HG02642 (cell line): ENCODE results near the gene SLC11A1.

Experiments used
- ATAC-seq: cut with Tn5 transposase; IDR thresholded peaks from one replicate; pipeline ENCODE4 v1.9.1; 2021; ENCODE audit warnings: mild to moderate bottlenecking; ENCODE audit not compliant: unreplicated experiment, poor library complexity

The SLC11A1 gene

GRCh38 chr2:218381916-218382366 is at the start of gene SLC11A1:
Gene SLC11A1, plus strand, starts transcription at chr2:218382273. Its CDS starts 96 bp downstream, at chr2:218382369.
- ATAC-seq, result no peak

- ATAC-seq, result no peak
These were observed 49.8 kb upstream of the SLC11A1 start for GRCh38 chr2:218332288-218332687.

DNA sequence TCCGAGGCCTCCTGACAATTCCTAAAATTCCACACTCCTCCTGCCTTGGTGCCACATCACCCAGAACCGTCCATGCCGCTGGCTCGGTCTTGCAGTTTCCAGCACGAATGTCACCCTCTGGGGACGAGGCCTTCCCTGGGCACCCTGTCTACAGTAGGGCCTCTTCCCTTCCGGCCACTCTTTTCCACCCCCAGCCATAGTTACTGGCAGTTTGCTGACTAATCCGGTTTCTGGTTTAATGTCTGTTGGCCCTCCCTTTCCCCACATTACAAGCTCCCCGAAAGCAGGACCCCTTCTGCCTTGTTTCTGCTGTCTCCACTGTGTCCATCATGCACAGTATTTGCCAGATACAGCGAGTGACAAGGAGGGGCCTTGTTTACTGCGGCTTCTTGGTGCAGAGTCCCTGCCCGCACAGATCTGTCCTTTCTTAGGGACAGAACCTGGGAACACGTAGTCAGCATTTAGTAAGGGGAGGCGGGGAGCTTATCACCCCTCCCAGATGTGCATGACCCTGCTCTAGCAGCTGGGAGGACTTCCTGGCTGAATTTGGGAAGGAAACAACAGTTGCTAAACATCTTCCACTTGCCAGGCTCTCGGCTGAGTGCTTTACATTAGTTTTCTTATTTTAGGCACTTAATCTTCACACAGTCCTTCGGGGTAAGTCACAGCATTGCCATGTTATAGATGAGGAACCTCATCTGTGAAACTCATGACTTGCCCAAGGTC is 49.0 kb upstream of the SLC11A1 start:
- no peak for ATAC-seq

DNA sequence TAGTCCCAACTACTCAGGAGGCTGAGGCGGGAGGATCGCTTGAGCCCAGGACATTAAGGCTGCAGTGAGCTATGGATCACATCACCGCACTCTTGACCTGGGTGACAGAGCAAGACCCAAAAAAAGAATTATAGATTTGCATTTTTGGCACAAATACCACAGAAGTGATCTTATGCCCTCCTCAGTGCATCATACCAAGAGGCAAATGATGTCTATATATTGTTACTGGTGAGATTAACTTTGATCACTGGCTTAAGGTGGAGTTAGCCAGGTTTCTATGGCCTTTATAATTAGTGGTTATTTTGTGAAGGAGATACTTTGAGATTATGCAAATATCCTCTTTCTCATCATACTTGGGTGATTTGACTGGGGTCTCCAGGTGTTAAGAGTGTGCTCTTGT is 47.5 kb upstream of the SLC11A1 start:
- ATAC-seq, result no peak

GRCh38 chr2:218340656-218341055 is 41.4 kb upstream of the SLC11A1 start:
- ATAC-seq, result no peak

GRCh38 chr2:218341381-218341780 is 40.7 kb upstream of the SLC11A1 start:
- ATAC-seq, result no peak

- ATAC-seq, result no peak
These were observed 39.2 kb upstream of the SLC11A1 start for GRCh38 chr2:218342837-218343236.

DNA sequence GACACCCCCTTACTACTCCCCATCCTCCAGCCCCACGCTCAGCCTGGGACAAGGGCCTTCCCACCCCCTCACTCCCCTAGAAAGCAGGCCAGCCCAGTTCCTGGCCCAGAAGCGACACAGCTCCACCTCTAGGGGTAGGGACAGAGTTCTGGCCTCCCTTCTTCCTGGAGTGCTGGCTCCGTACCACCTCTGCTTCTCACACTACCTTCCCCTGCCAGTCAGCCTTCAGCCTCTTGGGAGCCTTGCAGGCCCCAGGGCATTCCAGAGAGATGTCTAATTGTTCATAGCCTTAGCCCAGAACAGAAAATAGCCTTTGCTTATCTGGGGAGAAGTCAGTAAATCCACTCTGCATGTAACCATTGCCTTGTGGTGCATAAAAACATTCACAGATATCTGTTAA is 38.5 kb upstream of the SLC11A1 start:
- ATAC-seq, result no peak

GRCh38 chr2:218344090-218344754 is 37.9 kb upstream of the SLC11A1 start:
- no peak for ATAC-seq

DNA sequence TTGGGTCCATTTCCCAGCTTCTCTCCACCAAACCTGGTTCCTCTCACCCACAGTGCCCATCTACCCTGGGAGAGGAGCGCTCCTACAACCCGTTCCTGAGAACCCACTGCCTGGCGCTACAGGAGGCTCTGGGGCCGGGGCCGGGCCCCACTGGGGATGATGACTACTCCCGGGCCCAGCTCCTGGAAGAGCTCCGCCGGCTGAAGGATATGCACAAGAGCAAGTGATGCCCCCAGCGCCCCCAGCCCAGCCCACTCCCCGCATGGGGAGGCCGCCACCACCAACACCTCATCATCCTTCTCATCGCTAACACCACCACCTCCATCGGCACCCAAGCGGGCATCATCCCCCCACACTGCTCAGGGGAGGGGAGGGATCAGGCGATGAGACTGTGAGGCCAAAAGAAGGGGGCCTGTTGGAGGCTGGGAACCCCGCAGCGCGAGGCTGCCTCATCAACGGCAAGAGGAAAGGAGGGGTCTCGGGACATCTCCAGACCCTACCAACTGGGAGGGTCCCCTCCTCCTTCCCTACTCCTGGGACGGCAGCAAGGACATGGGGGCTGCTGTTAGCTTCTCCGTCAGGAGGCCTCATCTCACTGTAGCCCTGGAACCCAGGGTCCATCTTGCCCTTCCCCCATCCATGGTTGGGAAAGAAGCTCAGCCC is 37.2 kb upstream of the SLC11A1 start:
- no peak for ATAC-seq

DNA sequence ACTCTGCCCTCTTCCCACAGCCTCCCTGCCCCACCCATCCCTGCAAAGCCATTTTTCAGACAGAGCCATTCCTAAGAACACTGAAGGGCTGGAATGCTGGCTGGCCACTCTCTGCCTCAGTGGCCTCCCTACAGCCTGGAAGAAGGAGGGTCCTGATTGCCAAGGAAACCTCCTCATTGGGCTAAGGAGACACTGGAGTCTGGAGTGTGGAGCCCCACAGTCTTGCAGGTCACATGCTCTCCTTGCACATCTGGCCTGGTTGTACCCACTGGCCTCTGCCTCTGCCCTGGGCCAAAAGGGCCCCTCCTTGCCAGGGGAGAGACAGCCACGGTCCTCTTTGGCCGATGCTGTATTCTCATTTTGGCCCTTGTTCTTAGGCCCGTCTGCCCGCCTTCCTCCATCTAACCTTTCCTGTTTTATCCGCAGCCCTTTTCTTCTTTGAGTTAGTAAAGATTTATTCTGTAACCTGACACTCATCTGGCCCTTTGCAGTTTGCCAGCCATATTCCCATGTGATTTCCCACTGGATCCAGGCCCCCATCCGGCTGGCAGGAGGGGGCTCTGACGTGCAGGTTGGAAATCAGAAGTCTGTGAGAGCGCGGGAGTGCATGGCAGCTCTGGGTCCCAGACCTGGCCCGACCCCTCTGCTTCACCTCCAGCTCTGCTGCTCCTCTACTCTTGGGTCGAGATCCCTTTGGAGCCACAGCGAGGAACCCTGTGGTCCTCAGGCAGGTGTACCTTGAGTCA is 36.4 kb upstream of the SLC11A1 start:
- ATAC-seq, result no peak

DNA sequence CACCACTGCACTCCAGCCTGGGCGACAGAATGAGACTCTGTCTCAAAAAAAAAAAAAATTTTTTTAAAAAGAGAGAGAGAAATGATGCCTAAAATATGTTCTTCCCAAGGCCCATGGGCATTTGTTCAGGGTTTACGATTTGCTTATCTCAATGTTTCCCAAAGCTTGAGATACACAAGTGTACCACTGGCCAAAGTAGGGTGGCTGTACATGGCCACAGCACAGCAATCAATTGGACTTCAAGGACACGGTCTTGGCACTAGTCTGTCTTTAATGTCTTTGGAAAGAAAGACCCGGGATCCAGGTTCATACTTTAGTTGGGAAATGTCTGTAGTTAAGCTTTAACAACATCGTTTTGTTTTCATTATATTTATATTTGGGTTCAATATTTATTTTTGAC is 34.9 kb upstream of the SLC11A1 start:
- no peak for ATAC-seq

DNA sequence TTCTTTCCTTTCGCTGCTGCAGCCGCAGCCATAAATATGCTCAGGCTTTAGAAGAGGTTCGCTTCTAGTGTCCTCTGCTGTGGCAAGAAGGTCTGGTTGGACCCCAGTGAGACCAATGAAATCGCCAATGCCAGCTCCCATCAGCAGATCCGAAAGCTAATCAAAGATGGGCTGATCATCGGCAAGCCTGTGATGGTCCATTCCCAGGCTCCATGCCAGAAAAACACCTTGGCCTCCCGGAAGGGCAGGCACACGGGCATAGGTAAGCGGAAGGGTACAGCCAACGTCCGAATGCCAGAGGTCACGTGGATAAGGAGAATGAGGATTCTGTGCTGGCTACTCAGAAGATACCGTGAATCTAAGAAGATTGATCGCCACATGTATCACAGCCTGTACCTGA is 28.0 kb upstream of the SLC11A1 start:
- no peak for ATAC-seq

DNA sequence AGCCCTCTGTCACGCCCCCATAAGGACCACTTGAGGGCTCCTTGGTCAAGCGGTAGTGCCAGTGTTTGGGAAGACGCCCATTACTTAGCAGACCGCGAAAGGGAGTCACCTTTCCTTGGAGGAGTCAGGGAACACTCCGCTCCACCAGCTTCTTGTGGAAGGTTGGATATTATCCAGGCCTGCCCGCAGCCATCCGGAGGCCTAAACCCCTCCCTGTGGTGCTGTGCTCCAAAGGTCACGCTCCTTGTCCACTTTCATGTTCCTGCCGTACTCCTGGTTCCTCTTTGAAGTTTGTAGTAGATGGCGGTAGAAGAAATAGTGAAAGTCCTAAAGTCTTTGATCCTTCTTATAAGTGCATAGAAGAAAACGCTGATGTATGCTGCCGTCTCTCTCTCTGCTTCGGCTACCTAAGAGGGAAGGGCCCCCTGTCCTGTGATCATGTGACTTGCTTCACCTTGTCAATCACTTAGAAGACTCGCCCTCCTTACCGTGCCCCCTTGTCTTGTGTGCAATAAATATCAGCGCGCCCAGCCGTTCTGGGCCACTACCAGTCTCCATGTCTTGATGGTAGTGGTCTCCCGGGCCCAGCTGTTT is 27.1 kb upstream of the SLC11A1 start:
- ATAC-seq, result no peak

DNA sequence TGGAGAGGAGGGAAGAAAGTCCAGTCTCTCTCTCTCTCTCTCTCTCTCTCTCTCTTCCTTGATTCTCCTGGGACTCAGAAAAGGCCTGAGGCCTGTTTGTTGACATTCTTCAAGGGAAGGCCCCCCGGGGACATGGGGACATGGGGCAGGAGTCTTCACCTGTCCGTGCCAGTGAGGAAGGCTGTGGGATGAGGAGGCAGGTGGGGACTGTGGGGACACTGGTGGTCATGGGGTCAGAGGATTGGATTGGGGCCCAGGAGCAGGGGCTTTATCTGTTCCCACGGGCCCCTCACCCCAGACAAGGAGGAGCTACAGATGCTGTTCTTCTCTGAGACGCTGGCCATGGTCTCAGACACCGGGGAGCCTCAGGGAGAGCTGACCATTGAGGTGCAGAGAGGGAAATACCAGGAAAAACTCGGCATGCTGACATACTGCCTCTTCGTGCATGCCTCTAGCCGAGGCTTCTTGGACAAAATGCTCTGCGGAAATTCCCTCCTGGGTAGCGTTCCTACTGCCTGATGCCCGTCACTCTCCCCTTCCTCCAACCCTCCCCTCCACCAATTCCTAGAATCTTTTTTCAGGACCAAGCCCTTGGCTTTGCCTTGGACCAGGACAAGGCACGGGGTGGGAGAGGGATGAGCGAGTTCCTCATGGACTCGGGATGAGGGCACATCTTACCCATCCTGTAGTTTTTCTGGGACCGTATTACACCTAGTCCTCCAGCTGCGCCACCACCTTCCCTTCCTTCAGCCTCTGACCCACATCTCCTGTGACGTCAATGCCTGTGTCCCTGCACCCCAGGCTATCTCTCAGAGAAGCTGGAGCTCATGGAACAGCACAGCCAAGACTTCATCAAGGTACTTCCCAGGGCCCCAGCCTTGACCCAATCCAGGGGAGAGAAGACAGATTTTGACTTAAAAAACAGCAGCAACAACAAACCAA is 24.6 kb upstream of the SLC11A1 start:
- no peak for ATAC-seq

- ATAC-seq, result no peak
These were observed 21.6 kb upstream of the SLC11A1 start for GRCh38 chr2:218360453-218360852.

DNA sequence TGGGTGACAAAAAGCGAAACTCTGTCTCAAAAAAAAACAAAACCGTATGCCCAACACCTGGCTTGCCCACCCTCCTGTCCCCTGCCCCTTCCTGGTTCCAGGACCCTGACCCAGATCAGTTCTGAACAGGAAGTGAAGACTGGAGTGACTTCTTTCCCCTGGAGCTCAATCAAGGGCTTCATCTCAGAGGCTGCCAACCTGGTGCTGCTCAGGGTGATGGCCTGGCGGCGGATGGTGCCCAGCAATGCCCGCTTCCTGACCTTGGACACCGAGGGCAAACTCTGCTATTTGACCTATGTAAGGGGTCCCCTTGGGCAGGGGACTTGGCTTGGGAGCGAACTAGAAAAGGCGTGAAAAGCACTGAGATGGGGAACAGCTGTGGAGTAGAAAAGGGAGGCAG is 19.5 kb upstream of the SLC11A1 start:
- ATAC-seq, result no peak

DNA sequence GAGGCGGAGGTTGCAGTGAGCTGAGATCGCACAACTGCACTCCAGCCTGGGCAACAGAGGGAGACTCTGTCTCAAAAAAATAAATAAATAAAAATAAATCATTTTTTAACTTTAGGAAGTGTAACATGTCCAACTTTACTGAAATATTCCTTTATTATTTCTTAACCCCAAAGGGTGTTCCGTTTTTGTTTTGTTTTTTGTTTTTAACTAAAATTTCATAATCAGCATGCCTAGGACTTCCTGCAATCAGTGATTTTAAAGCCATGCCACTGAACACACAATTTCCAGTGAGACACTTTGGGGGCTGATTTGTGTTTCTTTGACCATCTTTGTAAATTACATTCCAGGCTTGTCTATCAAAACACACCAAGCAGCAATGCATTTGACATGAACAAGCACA is 18.3 kb upstream of the SLC11A1 start:
- ATAC-seq, result no peak

GRCh38 chr2:218364196-218364595 is 17.9 kb upstream of the SLC11A1 start:
- ATAC-seq, result no peak
